Measurements from ENCODE around the gene SPRR2E. TPM values are rescaled to one million over a fixed set of nuclear protein-coding genes. Genes with fewer than 3 reads are reported as not detected.
"Not testable (repeated sequence)": the region's sequence is repeated elsewhere in the genome, so short reads cannot be mapped to it uniquely, and the experiment has no call there.

Gene SPRR2E
- not detected in 2 replicates for total RNA-seq

- no peak for DNase-seq (ENCODE audit: extremely low read depth, low read depth, low spot score)
Measured at GRCh38 chr1:153094426-153094825, at the start of gene SPRR2E. Gene SPRR2E, minus strand, starts transcription at chr1:153094526. Its CDS starts 775 bp downstream, at chr1:153093751.

DNA sequence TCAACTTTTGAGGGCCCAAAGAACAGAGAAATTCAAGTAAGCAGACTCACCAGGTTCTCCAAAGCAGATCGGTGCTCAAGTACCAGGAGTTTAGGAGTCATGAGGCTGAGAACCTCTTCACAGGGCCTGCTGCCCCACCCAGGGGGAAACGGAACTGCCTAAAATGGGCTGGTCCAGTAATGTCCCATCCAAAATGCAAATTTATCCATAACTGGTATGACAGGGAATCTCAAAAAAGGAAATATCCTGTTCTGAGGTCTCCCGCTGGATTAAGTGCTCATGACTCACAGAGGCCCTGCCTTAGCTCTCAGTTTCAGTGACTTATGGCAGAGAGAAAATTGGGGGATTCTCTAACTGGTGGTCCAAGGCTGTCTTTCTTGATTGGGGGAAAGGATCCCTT lies 47.1 kb upstream of the SPRR2E start:
- no peak for DNase-seq (ENCODE audit: extremely low read depth, low read depth, low spot score)

DNA sequence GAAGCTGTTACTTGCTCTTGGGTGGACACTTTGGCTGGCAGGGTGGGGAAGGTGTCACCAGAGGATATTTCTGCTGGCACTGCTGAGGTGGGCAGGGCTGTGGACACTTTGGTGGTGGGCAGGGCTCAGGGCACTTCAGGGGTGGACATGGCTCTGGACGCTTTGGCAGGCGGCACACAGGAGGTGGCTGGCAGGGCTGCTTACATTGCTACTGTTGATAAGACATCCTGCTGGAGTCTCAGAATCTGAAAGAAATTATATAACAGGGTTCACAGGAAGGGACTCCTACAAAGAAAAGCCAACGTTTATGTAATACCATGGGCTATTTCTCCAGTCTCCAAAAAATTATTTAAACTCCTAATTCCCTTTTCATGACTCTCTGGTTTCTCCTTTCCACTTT lies 46.2 kb upstream of the SPRR2E start:
- no peak for DNase-seq (ENCODE audit: extremely low read depth, low read depth, low spot score)

GRCh38 chr1:153133743-153134142 lies 39.4 kb upstream of the SPRR2E start:
- DNase-seq (ENCODE audit: extremely low read depth, low read depth, low spot score) = no peak

GRCh38 chr1:153133267-153133666 lies 38.9 kb upstream of the SPRR2E start:
- DNase-seq (ENCODE audit: extremely low read depth, low read depth, low spot score) = no peak

GRCh38 chr1:153128688-153129087 lies 34.4 kb upstream of the SPRR2E start:
- DNase-seq (ENCODE audit: extremely low read depth, low read depth, low spot score) = not testable (repeated sequence)

- no peak for DNase-seq (ENCODE audit: extremely low read depth, low read depth, low spot score)
Measured at GRCh38 chr1:153127296-153127695, 33.0 kb upstream of the SPRR2E start.

DNA sequence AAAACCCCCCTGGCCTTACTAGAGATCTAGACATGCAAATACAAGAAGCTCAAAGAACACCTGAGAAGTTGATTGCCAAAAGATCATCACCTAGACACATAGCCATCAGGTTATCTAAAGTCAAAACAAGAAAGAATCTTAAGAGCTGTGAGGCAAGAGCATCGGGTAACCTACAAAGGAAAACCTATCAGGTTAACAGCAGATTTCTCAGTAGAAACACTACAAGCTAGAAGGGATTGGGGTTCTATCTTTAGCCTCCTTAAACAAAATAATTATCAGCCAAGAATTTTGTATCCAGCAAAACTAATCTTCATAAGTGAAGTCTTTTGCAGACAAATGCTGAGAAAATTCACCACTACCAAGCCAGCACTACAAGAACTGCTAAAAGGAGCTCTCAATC lies 31.2 kb upstream of the SPRR2E start:
- DNase-seq (ENCODE audit: extremely low read depth, low read depth, low spot score) = no peak

GRCh38 chr1:153123793-153124192 lies 29.5 kb upstream of the SPRR2E start:
- DNase-seq (ENCODE audit: extremely low read depth, low read depth, low spot score) = not testable (repeated sequence)

DNA sequence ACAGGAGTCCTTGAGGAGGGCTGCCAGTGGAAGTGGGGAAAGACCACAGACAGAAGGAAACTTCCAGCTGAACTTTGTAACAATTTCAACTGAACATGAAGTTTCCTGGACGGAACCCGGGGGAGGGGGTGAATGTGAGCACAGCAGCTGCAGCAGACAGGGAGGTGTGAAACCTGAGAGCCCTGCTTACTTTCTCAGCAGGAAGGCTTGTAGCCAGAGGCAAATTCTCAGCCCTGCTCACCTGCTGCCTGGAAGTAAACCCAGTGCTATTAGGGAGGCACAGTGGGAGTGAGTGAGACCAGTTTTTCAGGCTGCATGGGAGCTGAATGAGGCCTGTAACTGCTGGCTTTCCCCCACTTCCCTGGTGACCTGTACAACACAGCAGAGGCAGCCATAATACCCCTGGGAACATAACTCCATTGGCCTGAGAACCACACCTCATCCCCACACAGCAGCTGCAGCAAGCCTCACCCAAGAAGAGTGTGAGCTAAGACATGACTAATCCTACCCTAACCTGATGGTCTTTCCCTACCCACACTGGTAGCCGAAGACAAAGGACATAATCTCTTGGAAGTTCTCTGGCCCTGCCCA lies 28.6 kb upstream of the SPRR2E start:
- DNase-seq (ENCODE audit: extremely low read depth, low read depth, low spot score) = no peak

DNA sequence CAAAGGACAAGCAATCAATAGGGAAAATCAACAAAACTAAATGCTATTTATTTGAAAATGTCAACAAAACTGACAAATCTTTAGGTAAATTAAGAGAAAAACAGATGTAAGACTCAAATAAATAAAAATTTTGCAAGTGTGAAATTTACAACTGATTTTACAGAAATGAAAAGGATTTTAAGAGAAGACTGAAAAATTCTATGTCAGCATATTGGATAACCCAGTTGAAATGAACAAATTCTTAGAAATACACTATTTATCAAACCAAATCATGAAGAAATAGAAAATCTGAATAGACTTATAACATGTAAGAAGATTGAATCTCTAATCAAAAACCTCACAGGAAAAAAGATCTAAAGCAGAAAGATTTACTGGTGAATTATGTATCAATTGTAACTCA lies 26.6 kb upstream of the SPRR2E start:
- DNase-seq (ENCODE audit: extremely low read depth, low read depth, low spot score) = no peak

DNA sequence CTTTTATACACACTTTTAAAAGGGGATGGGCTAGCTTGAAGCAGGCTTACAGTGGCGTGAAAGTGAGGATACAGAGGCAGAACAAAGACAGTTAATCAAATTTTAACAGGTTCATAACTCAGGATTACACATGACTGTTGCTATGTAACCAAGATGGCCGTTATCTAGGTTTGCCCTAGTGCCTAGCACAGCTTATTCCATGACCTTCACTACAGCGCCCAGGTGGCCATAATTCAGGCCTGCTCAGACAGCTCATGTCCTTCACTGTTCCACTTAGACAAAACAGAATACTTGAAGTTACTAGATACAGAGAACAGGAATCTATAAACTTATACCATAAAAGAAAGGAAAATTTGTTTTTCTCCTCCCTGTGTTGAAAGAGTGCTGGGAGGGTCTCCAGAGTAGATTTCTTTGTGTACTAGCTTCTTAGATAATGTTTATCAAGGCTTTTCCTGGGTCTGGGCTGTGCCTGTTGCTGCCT lies 25.2 kb upstream of the SPRR2E start:
- DNase-seq (ENCODE audit: extremely low read depth, low read depth, low spot score) = no peak

- DNase-seq (ENCODE audit: extremely low read depth, low read depth, low spot score) = not testable (repeated sequence)
Measured at GRCh38 chr1:153115264-153115663, 20.9 kb upstream of the SPRR2E start.

DNA sequence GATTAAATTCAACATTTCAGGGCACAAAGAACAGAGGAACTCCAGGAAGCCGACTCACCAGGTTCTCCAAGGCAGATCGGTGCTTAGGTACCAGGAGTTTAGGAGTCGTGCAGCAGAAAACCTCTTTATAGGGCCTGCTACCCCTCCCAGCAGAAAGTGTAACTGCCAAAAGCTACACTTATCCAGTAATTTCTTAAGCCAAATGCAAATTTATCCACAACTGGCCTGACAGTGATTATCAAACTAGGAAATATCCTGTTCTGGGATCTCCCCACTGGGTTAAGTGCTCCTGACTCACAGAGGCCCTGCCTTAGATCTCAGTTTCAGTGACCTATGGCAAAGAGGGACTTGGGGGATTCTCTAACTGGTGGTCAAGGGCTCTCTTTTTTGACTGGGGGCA lies 19.1 kb upstream of the SPRR2E start, which contains the start of gene SPRR2F:
TSS of gene SPRR2F (minus strand) at position 101 of the 400 bp plus-strand sequence. CDS start 783 bp downstream, outside the sequence.
- DNase-seq (ENCODE audit: extremely low read depth, low read depth, low spot score) = no peak

DNA sequence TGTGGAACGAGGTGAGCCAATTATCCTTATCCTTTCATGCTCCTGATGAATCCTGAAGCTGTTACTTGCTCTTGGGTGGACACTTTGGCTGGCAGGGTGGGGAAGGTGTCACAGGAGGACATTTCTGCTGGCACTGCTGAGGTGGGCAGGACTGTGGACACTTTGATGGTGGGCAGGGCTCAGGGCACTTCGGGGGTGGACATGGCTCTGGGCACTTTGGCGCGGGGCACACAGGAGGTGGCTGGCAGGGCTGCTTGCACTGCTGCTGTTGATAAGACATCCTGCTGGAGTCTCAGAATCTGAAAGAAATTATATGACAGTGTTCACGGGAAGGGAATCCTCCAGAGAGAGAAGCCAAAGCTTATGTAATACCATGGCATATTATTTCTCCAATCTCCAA lies 18.1 kb upstream of the SPRR2E start:
- not testable (repeated sequence) for DNase-seq (ENCODE audit: extremely low read depth, low read depth, low spot score)

- DNase-seq (ENCODE audit: extremely low read depth, low read depth, low spot score) = no peak
Measured at GRCh38 chr1:153100245-153100644, 5.9 kb upstream of the SPRR2E start.

GRCh38 chr1:153099461-153100045 lies 5.2 kb upstream of the SPRR2E start:
- DNase-seq (ENCODE audit: extremely low read depth, low read depth, low spot score) = no peak

- DNase-seq (ENCODE audit: extremely low read depth, low read depth, low spot score) = no peak
Measured at GRCh38 chr1:153095764-153096163, 1.4 kb upstream of the SPRR2E start.

- no peak for DNase-seq (ENCODE audit: extremely low read depth, low read depth, low spot score)
Measured at GRCh38 chr1:153087652-153088051, 6.7 kb downstream of the SPRR2E start.

- no peak for DNase-seq (ENCODE audit: extremely low read depth, low read depth, low spot score)
Measured at GRCh38 chr1:153081736-153082135, 12.6 kb downstream of the SPRR2E start.

DNA sequence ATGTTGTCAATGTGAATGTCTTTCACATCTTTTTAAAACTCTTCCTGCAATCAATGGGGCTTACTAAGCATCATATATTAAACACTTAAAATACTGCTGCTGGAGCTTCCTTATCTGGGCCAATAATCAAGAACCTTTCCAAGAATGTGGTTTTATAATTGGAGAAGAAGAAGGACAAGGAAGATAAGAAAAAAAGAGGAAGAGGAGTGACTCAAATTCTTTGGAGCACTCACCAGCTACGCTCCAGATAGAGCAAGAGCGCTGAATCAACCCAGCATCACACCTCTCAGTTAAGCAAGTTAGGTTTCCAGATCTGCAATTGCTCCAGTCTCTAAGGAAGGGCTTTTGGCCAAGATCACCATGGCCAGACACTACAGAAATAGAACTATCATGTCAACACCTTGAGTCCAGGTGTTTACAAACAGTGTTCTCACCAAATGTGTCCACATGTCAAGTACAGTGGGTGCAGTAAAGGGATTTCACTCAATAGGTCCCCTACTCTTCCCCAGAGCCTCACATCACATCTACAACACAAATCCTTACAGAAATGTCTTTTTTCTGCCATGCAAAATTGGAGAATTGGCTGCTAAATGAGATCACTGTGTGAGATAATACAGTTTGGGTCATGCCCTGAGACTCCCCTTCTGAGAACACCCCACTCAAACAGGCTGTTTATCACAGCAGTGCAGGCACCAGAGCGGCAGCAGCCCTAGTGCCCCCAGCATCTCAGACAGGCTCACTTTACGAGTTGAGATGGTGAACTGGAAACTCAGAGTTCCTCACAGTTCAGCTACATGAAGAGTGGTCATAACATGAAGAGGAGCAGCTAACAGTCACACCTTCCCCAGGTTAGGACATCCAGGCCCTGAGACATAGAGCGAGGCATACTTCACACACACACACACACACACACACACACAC lies 21.3 kb downstream of the SPRR2E start:
- DNase-seq (ENCODE audit: extremely low read depth, low read depth, low spot score) = no peak

All from glomerular endothelial cell (primary cell).